RWPE1 (cell line): Measurements from ENCODE around the gene SLC29A3.

Experiments used
- CTCF ChIA-PET: fragments of 350-600 bp; sonication (Branson Sonifier 250); formaldehyde crosslinking; extraction: SDS; loops from one replicate; lab custom pipeline; 2021; lab: Yijun Ruan, JAX
- POLR2A ChIA-PET: fragments of 400-600 bp; formaldehyde crosslinking; extraction: SDS; loops from one replicate; lab custom pipeline; 2020; ENCODE audit warnings: antibody characterized with exemption; ENCODE audit not compliant: low non-redundant PET; lab: Yijun Ruan, JAX
- DNase-seq: peaks from one replicate; pipeline ENCODE4 v3.0.0; 2012; ENCODE audit warnings: low spot score
- H3K27ac ChIP-seq: fragments of 450-650 bp; 2 replicates; pipeline ENCODE4 v1.5.1; 2017
- TF ChIP-seq, protein P1 (sequence below): fragments of 450-650 bp; conservative IDR thresholded peaks from 2 replicates; pipeline ENCODE4 v1.5.1; 2017; ENCODE audit warnings: low read depth, mild to moderate bottlenecking

SLC29A3 gene

DNA sequence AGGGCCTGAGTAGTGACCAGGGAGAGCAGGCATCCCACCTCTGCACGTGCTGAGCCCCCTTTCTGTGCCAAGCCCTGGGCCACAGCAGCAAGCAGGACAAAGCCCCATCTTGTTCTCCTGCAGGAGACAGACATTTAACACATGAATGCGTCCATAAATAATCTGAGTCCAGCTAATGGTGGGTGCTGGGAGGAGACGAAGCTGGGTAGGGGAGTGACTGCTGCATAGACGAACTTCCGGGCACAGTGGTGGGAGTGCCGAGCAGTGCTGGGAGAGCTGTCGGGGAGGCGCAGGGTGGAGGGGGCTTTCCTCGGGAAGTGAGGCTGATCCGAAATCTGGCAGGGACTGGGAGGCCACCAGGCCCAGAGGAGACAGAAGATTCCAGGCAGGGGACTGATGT, 35.2 kb upstream of the SLC29A3 start:
- POLR2A ChIA-PET: interaction anchor here (0.6 kb wide), 1 partner anchor 64 kb away, joined by 3 read pairs; no protein-coding TSS in a partner anchor
- H3K27ac ChIP-seq: peak overlapping the region; percentile 41
- TF ChIP-seq, protein P1, sequence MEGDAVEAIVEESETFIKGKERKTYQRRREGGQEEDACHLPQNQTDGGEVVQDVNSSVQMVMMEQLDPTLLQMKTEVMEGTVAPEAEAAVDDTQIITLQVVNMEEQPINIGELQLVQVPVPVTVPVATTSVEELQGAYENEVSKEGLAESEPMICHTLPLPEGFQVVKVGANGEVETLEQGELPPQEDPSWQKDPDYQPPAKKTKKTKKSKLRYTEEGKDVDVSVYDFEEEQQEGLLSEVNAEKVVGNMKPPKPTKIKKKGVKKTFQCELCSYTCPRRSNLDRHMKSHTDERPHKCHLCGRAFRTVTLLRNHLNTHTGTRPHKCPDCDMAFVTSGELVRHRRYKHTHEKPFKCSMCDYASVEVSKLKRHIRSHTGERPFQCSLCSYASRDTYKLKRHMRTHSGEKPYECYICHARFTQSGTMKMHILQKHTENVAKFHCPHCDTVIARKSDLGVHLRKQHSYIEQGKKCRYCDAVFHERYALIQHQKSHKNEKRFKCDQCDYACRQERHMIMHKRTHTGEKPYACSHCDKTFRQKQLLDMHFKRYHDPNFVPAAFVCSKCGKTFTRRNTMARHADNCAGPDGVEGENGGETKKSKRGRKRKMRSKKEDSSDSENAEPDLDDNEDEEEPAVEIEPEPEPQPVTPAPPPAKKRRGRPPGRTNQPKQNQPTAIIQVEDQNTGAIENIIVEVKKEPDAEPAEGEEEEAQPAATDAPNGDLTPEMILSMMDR: no peak
- CTCF ChIA-PET: interaction anchor here (0.6 to 2.2 kb wide), 8 partner anchors 13 to 380 kb away, joined by 3 to 8 read pairs (median 4); no protein-coding TSS in a partner anchor
- no peak for DNase-seq

DNA sequence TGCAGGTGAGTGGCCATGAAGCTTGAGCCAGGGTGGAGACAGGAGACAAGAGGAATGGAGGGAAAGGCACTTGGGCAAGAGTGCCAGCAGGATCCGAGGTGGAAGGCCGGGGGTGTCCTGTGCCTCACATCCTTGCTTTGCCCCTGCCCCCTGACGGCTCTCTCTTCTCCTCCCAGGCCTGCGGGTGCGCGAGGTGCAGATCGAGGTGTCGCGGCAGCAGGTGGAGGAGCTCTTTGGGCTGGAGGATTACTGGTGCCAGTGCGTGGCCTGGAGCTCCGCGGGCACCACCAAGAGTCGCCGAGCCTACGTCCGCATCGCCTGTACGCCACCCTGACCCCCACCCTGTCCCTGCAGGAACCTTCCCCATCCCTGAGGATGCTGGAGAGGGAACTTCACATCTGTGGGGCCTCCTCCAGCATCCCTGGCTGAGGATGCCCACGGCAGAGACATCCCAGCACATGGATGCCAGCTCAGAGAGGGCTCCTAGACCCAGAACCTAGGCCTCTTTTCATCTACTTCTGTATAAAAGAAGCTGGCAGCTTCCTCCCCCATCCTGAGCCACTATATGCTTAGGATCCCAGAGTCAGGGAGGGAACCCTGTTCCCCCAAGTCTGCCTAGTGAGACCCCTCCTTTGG, 34.4 kb upstream of the SLC29A3 start:
- ChIA-PET POLR2A (interaction anchor here (0.6 kb wide), 1 partner anchor 65 kb away, joined by 3 read pairs; no protein-coding TSS in a partner anchor), CTCF (interaction anchor here (0.6 to 2.2 kb wide), 16 partner anchors 9 to 1671 kb away, joined by 3 to 8 read pairs (median 4); partner anchors contain the start of gene UNC5B)
- H3K27ac ChIP-seq: peak overlapping the region; percentile 41
- TF ChIP-seq, protein P1: no peak
- no peak for DNase-seq

DNA sequence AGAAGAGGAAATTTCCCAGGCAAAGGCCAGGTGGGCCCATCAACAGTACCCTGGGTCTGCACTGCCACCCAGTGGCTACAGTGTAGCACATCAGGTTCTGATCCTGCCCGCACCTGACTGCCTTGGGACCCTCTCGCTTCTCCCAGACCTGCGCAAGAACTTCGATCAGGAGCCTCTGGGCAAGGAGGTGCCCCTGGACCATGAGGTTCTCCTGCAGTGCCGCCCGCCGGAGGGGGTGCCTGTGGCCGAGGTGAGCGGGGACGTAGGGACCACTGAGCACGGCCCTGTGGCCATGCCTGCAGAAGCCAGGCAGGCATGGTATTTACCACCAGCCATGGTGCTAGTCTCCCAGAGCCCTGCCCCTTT, 33.9 kb upstream of the SLC29A3 start:
- TF ChIP-seq, protein P1: peak; percentile 78
- 0 out of 2 replicates have a peak overlapping the region, but pooled peaks have one; percentile 41 for H3K27ac ChIP-seq
- DNase-seq: peak; percentile 66
- CTCF ChIA-PET: interaction anchor here (0.6 to 2.2 kb wide), 15 partner anchors 10 to 1671 kb away, joined by 3 to 8 read pairs (median 4); partner anchors contain the start of gene UNC5B
- POLR2A ChIA-PET: no interaction called here

DNA sequence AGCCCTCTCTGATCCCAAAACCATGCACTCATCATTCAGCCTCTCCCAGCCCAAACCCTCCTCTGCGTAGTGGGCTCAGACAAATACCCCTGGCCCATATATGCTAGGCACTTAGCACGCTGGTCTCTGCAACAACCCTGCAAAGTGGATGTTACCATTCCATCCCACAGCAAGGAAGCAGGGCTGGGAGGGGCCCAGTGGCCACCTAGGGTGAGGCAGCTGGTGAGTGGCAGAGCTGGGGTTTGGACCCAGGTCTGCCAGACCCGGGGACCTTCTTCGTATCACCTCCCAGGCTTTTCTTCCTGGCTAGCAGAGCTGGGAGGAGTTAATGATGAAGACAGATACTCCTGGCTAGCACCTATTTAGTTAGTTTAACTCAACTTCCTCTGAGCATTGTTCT, 33.1 kb upstream of the SLC29A3 start:
- TF ChIP-seq, protein P1: no peak
- CTCF ChIA-PET: interaction anchor here (0.7 to 2.2 kb wide), 9 partner anchors 19 to 359 kb away, joined by 3 to 7 read pairs (median 3); no protein-coding TSS in a partner anchor
- no peak for DNase-seq
- POLR2A ChIA-PET: no interaction called here
- H3K27ac ChIP-seq: no peak overlapping the region

DNA sequence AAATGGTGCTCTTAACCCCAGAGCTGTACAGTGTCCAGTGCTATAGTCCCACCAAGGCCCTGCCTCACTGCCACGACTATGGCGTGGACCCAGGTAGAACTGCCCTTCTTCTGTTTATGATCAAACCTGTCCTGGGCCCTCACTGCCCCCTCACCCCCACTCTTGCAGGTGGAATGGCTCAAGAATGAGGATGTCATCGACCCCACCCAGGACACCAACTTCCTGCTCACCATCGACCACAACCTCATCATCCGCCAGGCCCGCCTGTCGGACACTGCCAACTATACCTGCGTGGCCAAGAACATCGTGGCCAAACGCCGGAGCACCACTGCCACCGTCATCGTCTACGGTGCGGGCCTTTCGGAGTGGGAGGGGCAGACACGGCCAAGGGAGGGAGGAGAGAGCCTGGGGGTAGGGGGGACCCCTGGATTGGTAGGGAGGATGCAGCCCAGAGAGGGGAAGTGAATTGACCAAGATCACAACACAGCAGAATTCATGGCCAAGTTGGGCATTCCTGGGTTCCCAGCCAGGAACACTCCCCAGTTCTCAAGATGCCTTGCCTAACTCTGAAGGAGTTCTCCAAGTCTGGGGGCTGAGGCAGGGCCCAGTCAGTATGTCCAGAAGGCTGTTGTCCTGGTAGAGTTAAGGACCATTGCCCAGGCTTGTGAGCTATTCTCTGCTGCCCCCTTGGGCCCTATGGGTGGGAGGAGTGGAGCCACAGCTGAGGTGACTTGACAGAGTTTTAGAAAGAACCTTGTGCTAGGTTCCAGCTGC, 32.4 kb upstream of the SLC29A3 start:
- POLR2A ChIA-PET: no interaction called here

More for the DNA sequence above, 32.4 kb upstream of the SLC29A3 start:
- CTCF ChIA-PET: interaction anchor here (0.7 to 1.1 kb wide), 5 partner anchors 17 to 243 kb away, joined by 3 to 5 read pairs (median 3); no protein-coding TSS in a partner anchor
- no peak for DNase-seq
- TF ChIP-seq, protein P1: no peak
- no peak overlapping the region; the same call in 1 of the 2 replicates for H3K27ac ChIP-seq
